Mesodermal cell (in vitro differentiated cells): Measurements from ENCODE around the gene TTC3.
"Not testable (repeated sequence)": the region's sequence is repeated elsewhere in the genome, so short reads cannot be mapped to it uniquely, and the experiment has no call there.

ENCODE experiments used
- H3K27ac ChIP-seq: 2 replicates; pipeline ENCODE4 v1.7.0; 2013; ENCODE audit warnings: mild to moderate bottlenecking, low read depth, low read length, moderate library complexity; ENCODE audit not compliant: severe bottlenecking
- H3K36me3 ChIP-seq: 2 replicates; pipeline ENCODE4 v1.7.1; 2013; ENCODE audit warnings: mild to moderate bottlenecking, low read length, moderate library complexity; ENCODE audit not compliant: control insufficient read depth, insufficient read depth
- H3K4me1 ChIP-seq: one replicate; pipeline ENCODE4 v1.7.1; 2013; ENCODE audit warnings: mild to moderate bottlenecking, low read length; ENCODE audit not compliant: insufficient read depth, control insufficient read depth, poor library complexity, severe bottlenecking
- H3K4me3 ChIP-seq: 2 replicates; pipeline ENCODE4 v1.7.0; 2013; ENCODE audit warnings: low read length, control low read depth, mild to moderate bottlenecking; ENCODE audit not compliant: insufficient read depth, poor library complexity, severe bottlenecking; ENCODE audit errors: extremely low read depth
- H3K9me3 ChIP-seq: 2 replicates; pipeline ENCODE4 v1.7.1; 2013; ENCODE audit warnings: mild to moderate bottlenecking, low read length, moderate library complexity; ENCODE audit not compliant: control insufficient read depth
- WGBS, 2 experiments: methylation state at CpG; one replicate each; pipeline ENCODE4 v1.1.5; 2013; ENCODE audit warnings: missing lambda C conversion rate in 2 of 2; ENCODE audit not compliant: insufficient coverage in 2 of 2; 5-methylcytosine and 5-hydroxymethylcytosine counted together

TTC3 gene

DNA sequence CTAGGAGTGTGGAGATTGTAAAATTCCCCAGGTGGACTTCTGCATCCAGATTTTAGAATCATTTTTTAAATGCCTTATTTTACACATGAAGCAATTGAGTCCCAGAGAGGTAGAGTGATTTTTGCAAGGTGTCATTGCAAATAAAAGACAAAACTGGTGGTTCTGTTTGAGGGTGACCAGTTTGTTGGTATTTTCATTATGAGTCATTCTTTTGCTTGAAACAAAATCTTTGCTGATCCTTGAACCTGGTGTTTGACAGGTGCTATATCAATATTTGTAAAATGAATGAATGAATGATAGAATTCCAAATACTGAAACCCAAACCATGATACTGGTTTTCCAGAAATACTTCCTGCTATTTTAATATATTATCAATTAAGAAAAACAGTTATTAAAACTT lies 44.1 kb downstream of the TTC3 start:
- H3K36me3 ChIP-seq: peaks cover 21% of the 10 kb centered on the region
- no peak overlapping the region for H3K27ac ChIP-seq
- no peaks in the 10 kb centered on the region for H3K9me3 ChIP-seq
- H3K4me3 ChIP-seq: no peak overlapping the region
- no peaks in the 10 kb centered on the region for H3K4me1 ChIP-seq

DNA sequence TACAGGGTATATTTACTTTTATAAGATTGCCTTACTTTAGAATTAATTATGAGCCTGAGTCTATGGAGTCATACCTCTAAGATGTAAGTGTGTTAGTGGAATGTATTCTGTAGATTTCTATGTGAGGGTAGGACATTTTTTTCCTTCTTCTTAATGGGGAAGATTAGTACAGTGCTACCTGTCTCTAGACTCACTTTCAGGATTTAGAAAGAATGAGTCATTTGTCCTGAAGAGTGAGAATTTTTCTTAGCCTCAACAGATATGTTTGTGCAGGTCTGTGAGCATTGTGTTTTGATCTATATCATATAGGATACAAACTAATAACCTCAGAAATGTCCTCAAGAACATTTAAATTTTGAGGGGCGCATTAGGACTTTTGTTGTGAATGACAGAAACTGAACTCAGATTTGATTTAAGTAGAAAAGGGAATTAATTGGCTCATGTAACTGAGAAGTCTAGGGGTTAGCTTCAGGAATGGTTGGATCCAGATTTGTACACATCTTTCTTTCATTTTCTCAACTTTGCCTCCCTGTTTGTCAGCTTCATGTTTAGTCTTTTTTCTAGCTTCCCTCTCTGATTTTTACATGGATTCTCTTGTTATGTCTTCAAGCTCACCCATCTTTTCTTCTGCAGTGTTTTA lies 45.3 kb downstream of the TTC3 start:
- Histone ChIP-seq H3K4me3 (no peak overlapping the region), H3K36me3 (peaks cover 26% of the 10 kb centered on the region), H3K27ac (no peak overlapping the region), H3K4me1 (no peaks in the 10 kb centered on the region), H3K9me3 (no peaks in the 10 kb centered on the region)
- no CpG with 5 or more reads among the region's 1 CpG for WGBS, 2 experiments

DNA sequence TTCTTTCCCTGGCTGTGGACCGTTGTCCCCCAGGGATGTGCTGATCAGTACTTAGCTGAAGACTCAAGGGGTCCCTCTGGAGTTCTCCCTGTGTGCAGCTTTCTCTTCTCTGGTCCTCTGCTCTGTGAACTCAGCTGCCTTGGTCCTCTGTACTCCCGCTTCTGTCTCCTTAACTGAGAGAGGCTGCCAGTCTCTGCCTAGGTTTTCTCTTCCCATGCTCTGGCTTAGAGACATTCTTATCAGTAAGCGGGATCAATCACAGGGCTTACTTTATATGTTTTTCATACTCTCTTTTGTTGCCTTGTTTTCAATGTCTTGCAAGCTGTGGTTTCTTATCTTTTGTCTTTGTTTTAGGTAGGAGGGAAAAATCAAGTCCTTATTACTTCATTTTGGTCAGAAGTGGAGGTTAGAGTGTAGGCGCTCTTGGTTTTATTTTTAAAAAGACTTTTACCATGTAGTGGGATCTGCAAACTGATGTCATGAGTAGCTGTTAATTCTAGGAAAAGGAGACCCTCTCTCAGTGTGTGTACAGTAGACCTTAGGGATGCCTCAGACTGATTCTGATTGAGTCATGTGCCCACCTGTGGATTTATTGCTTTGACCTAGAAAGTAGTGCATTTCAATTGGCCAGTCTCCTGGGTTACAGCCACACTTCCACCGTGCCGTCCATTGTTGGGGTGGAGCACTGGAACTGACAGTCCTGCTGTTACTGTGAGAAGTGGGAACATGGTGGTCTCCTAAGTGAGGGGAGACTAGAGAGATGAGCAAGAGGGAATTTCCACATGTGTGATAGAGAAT lies 46.6 kb downstream of the TTC3 start:
- H3K27ac ChIP-seq: no peak overlapping the region
- peaks cover 35% of the 10 kb centered on the region for H3K36me3 ChIP-seq
- no peaks in the 10 kb centered on the region for H3K9me3 ChIP-seq
- H3K4me3 ChIP-seq: no peak overlapping the region
- H3K4me1 ChIP-seq: no peaks in the 10 kb centered on the region
- 62 to 79% methylated on average over 4 to 5 of the region's 6 CpGs for WGBS, 2 experiments

DNA sequence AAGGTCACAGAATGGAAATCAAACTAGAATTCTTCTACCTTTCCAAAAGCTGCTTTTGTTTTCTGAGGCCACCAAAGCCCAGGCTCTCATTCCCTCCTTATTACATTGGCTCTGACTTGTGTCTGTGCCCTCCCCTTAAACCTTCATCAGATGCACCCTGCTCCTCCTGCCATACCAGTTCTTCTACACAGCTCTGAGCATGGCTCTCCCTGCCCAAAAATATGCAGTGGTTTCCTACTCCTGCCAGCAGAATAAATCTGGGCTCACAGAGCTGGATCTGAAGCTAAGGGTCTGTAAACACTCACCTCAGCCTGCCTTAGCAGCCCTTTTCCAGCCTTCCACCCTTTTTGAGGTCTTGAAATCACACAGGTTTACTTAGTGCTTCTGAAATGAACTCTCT lies 55.0 kb downstream of the TTC3 start:
- Histone ChIP-seq H3K4me3 (no peak overlapping the region), H3K4me1 (peaks cover 7% of the 10 kb centered on the region), H3K27ac (no peak overlapping the region), H3K36me3 (peaks cover 79% of the 10 kb centered on the region), H3K9me3 (no peaks in the 10 kb centered on the region)

DNA sequence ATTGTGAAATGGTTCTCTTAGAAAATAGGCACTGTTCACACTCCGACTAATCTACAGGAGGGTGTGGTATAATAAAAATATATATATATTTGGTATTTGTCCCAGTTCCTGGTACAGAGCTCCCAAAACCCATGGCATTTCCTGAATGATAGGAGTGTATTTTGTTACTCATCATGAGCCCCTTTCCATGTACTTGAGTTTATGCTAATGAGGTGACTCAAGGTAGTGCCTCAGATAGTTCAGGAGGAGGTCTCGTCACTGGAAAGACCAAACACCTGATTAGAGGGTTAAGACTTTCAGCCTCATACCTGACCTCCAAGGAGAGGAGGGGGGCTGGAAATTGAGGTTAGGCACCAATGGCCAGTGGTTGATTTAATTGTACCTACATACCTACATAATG lies 57.9 kb downstream of the TTC3 start:
- no peaks in the 10 kb centered on the region for H3K9me3 ChIP-seq
- peaks cover 83% of the 10 kb centered on the region for H3K36me3 ChIP-seq
- H3K27ac ChIP-seq: no peak overlapping the region
- H3K4me1 ChIP-seq: peaks cover 7% of the 10 kb centered on the region
- no peak overlapping the region for H3K4me3 ChIP-seq
- WGBS, 2 experiments: no CpG with 5 or more reads among the region's 2 CpGs

DNA sequence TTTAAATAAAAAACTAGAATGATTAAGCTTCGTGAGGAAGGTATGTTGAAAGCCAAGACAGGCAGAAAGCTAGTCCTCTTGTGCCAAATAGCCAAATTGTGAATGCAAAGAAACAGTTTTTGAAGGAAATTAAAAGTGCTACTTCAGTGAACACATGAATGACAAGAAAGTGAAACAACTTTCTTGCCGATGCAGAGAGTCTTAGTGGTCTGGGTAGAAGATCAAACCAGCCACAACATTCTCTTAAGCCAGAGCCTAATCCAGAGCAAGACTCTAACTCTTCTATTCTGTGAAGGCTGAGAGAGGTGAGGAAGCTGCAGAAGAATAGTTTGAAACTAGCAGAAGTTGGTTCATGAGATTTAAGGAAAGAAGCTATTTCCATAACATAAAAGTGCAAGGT lies 63.2 kb downstream of the TTC3 start:
- Histone ChIP-seq H3K4me1 (peaks cover 4% of the 10 kb centered on the region), H3K36me3 (peaks cover 78% of the 10 kb centered on the region), H3K4me3 (no peak overlapping the region), H3K27ac (no peak overlapping the region), H3K9me3 (peaks cover 6% of the 10 kb centered on the region)
- WGBS, 2 experiments: 67 to 70% methylated on average over 1 of the region's 2 CpGs

DNA sequence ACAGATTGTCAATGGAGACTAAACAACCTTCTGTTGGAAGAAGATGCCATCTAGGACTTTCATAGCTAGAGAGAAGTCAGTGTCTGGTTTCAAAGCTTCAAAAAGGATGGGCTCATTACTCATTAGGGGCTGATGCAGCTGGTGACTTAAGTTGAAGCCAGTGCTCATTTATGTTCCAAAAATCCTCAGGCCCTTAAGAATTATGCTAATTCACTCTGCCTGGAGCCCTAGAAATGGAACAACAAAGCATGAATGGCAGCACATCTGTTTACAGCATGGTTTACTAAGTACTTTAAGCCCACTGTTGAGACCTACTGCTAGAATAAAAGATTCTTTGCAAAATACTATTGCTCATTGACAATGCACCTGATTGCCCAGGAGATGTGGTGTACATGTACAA lies 63.7 kb downstream of the TTC3 start:
- H3K36me3 ChIP-seq: peaks cover 77% of the 10 kb centered on the region

DNA sequence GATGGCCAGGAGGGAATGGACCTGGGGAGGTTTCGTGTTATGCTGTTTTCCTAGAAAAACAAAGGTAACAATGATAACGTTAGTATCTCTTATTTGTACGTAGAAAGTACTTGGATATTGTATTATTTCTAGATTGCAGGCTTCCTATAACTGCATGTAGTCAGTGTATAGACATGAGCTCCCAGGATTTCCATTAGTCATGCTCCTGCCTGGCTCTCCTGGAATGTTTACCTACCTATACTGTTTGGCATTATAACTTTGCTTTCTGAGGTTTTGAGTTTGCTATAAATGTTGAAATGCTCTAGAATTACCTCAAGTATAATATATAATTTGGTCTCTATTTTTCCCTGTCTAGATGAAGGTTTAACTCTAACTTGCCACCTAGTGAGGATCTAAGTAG lies 66.1 kb downstream of the TTC3 start:
- 83 to 86% methylated on average over 1 to 3 of the region's 3 CpGs for WGBS, 2 experiments
- Histone ChIP-seq H3K4me1 (peaks cover 4% of the 10 kb centered on the region), H3K27ac (peak overlapping the region; percentile 80), H3K4me3 (no peak overlapping the region), H3K9me3 (peaks cover 6% of the 10 kb centered on the region), H3K36me3 (peaks cover 58% of the 10 kb centered on the region)

More for the DNA sequence above, 63.7 kb downstream of the TTC3 start:
- peaks cover 6% of the 10 kb centered on the region for H3K9me3 ChIP-seq
- no peak overlapping the region for H3K4me3 ChIP-seq
- peaks cover 4% of the 10 kb centered on the region for H3K4me1 ChIP-seq
- no peak overlapping the region for H3K27ac ChIP-seq

DNA sequence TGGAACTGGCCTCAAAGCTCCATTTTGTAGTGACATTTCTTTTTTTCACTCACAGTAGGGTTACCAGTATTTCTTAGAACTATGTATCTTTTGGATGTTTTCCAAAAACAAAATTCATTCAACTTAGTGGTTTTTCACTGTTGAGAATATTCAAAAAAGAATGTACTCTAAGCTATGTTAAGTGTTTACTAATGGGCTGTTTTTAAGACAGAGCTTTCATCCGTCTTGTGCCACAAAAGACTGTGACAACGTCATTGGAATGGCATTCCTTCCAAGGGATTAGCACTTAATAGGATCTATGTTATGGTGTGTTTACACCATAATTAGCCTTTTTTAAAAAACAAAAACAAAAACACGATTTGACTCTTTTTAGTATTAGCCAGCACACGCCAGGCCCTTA lies 66.8 kb downstream of the TTC3 start:
- no peak overlapping the region for H3K4me3 ChIP-seq
- H3K9me3 ChIP-seq: peaks cover 6% of the 10 kb centered on the region
- 40 to 67% methylated on average over 1 of the region's 4 CpGs for WGBS, 2 experiments
- peak overlapping the region; percentile 80 for H3K27ac ChIP-seq
- H3K4me1 ChIP-seq: peaks cover 4% of the 10 kb centered on the region
- H3K36me3 ChIP-seq: peaks cover 59% of the 10 kb centered on the region

DNA sequence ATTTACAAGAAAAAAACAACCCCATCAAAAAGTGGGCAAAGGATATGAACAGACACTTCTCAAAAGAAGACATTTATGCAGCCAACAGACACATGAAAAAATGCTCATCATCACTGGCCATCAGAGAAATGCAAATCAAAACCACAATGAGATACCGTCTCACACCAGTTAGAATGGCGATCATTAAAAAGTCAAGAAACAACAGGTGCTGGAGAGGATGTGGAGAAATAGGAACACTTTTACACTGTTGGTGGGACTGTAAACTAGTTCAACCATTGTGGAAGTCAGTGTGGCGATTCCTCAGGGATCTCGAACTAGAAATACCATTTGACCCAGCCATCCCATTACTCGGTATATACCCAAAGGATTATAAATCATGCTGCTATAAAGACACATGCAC lies 70.3 kb downstream of the TTC3 start:
- not testable (repeated sequence) for H3K9me3 ChIP-seq, H3K27ac ChIP-seq, H3K4me1 ChIP-seq, H3K4me3 ChIP-seq
- WGBS, 2 experiments: no CpG with 5 or more reads among the region's 5 CpGs
- H3K36me3 ChIP-seq: peaks cover 58% of the 10 kb centered on the region

DNA sequence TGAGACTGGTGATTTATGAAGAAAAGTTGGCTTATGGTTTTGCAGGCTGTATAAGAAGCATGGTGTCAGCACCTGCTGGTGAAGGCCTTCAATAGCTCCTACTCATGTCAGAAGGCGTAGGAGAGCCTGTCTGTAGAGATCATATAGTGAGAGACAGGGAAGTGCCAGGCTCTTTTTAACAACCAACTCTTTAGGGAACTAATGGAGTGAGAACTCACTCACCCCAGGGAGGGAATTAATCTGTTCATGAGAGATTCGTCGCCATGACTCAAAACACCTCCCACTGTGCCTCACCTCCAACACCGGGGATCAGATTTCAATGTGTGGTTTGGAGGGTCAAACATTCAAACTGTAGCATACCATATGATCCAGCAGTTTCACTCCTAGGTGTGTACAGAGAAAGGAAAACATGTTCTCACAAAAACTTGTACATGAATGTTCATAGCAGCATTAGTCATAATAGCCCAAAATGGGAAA lies 72.6 kb downstream of the TTC3 start:
- Histone ChIP-seq H3K4me1 (peaks cover 6% of the 10 kb centered on the region), H3K27ac (no peak overlapping the region), H3K36me3 (peaks cover 64% of the 10 kb centered on the region), H3K4me3 (no peak overlapping the region), H3K9me3 (no peaks in the 10 kb centered on the region)
- 88% methylated on average over 1 of the region's 4 CpGs; no CpG with 5 or more reads in 1 of the 2 experiments for WGBS, 2 experiments
